GM04504 (cell line): ENCODE results near the gene SLC25A34.
"Not testable (repeated sequence)": the region's sequence is repeated elsewhere in the genome, so short reads cannot be mapped to it uniquely, and the experiment has no call there.

Experiments used
- DNase-seq: peaks from one replicate; pipeline ENCODE4 v3.0.0-alpha.2; 2012; ENCODE audit warnings: low read depth

The SLC25A34 gene

GRCh38 chr1:15736038-15736891, at the start of gene SLC25A34:
Gene SLC25A34 (plus strand): TSS chr1:15736258. CDS start chr1:15736486, 228 bp downstream.
- DNase-seq = no peak

- no peak for DNase-seq
Observed at GRCh38 chr1:15687446-15687845, 48.6 kb upstream of the SLC25A34 start.

GRCh38 chr1:15690317-15690716, 45.7 kb upstream of the SLC25A34 start:
- DNase-seq = no peak

- DNase-seq = no peak
Observed at GRCh38 chr1:15691434-15692032, 44.5 kb upstream of the SLC25A34 start.

GRCh38 chr1:15692121-15692682, 43.9 kb upstream of the SLC25A34 start:
- no peak for DNase-seq

- DNase-seq = no peak
Observed at GRCh38 chr1:15693371-15693770, 42.7 kb upstream of the SLC25A34 start.

- no peak for DNase-seq
Observed at GRCh38 chr1:15696956-15697521, 39.0 kb upstream of the SLC25A34 start.

GRCh38 chr1:15698201-15698600, 37.9 kb upstream of the SLC25A34 start:
- no peak for DNase-seq

- DNase-seq = not testable (repeated sequence)
Observed at GRCh38 chr1:15699321-15699720, 36.7 kb upstream of the SLC25A34 start.

- DNase-seq = no peak
Observed at GRCh38 chr1:15700508-15700907, 35.5 kb upstream of the SLC25A34 start.

GRCh38 chr1:15701784-15702183, 34.3 kb upstream of the SLC25A34 start:
- no peak for DNase-seq

- no peak for DNase-seq
Observed at GRCh38 chr1:15702722-15703550, 33.1 kb upstream of the SLC25A34 start.

- peak; percentile 85 for DNase-seq
Observed at GRCh38 chr1:15703562-15703961, 32.5 kb upstream of the SLC25A34 start.

- DNase-seq = no peak
Observed at GRCh38 chr1:15704526-15705183, 31.4 kb upstream of the SLC25A34 start.

- no peak for DNase-seq
Observed at GRCh38 chr1:15705184-15705566, 30.9 kb upstream of the SLC25A34 start.

GRCh38 chr1:15706751-15707150, 29.3 kb upstream of the SLC25A34 start:
- no peak for DNase-seq

GRCh38 chr1:15707239-15707925, 28.7 kb upstream of the SLC25A34 start:
- no peak for DNase-seq

GRCh38 chr1:15708486-15709137, 27.4 kb upstream of the SLC25A34 start:
- no peak for DNase-seq

GRCh38 chr1:15709226-15709625, 26.8 kb upstream of the SLC25A34 start:
- no peak for DNase-seq

- no peak for DNase-seq
Observed at GRCh38 chr1:15712168-15712567, 23.9 kb upstream of the SLC25A34 start.
